Measurements from ENCODE around the gene C1R.

C1R gene

DNA sequence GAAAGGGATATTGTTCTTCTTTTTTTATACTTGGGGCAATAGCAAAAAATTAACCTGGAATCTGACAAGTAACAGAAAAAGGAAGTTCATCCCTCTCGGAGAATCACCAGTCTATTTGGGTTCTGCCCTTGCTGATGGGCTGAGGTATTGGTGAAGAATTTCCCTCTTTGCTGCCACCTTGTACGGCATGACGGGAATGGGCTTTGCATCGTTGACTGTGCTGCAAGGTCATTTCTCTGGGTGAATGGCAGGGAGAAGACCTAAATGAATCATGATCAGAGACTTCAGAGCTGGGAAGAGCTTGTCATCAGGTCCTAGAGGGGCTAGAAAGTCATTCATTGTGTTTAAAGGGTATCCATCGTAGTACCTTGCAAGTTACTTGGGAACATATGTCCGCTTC is 19.7 kb downstream of the C1R start:
- Histone ChIP-seq H3K36me3 (ENCODE audit: insufficient read depth, low read length) (no peaks in the 10 kb centered on the region), H3K79me2 (ENCODE audit: insufficient read depth, low read length) (no peaks in the 10 kb centered on the region), H2AFZ (ENCODE audit: low read length) (no peak overlapping the region), H3K27me3 (ENCODE audit: insufficient read depth, low read length, poor library complexity, severe bottlenecking) (no peaks in the 10 kb centered on the region), H4K20me1 (ENCODE audit: insufficient read depth, low read length, poor library complexity, severe bottlenecking) (no peaks in the 10 kb centered on the region), H3K4me3 (ENCODE audit: low read length, poor library complexity, severe bottlenecking) (no peak overlapping the region), H3K4me2 (ENCODE audit: low read depth, low read length, poor library complexity, severe bottlenecking) (no peak overlapping the region), H3K9me3 (ENCODE audit: insufficient read depth, low read depth, low read length) (no peaks in the 10 kb centered on the region), H3K4me1 (ENCODE audit: insufficient read depth, low read length, poor library complexity, severe bottlenecking) (peaks cover 8% of the 10 kb centered on the region), H3K9me2 (replicated peaks; ENCODE audit: low read depth, low read length) (no peaks in the 10 kb centered on the region), H3K9ac (ENCODE audit: low read depth, low read length, poor library complexity, severe bottlenecking) (no peak overlapping the region), H3F3A (ENCODE audit: low read depth) (no peaks in the 10 kb centered on the region)
- TF ChIP-seq, protein P1, sequence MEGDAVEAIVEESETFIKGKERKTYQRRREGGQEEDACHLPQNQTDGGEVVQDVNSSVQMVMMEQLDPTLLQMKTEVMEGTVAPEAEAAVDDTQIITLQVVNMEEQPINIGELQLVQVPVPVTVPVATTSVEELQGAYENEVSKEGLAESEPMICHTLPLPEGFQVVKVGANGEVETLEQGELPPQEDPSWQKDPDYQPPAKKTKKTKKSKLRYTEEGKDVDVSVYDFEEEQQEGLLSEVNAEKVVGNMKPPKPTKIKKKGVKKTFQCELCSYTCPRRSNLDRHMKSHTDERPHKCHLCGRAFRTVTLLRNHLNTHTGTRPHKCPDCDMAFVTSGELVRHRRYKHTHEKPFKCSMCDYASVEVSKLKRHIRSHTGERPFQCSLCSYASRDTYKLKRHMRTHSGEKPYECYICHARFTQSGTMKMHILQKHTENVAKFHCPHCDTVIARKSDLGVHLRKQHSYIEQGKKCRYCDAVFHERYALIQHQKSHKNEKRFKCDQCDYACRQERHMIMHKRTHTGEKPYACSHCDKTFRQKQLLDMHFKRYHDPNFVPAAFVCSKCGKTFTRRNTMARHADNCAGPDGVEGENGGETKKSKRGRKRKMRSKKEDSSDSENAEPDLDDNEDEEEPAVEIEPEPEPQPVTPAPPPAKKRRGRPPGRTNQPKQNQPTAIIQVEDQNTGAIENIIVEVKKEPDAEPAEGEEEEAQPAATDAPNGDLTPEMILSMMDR (conservative IDR thresholded peaks at IDR 0.05; ENCODE audit: low read length), result no peak
- no peak for TF ChIP-seq EZH2phosphoT487 (IDR thresholded peaks at IDR 0.05; ENCODE audit: borderline replicate concordance)

DNA sequence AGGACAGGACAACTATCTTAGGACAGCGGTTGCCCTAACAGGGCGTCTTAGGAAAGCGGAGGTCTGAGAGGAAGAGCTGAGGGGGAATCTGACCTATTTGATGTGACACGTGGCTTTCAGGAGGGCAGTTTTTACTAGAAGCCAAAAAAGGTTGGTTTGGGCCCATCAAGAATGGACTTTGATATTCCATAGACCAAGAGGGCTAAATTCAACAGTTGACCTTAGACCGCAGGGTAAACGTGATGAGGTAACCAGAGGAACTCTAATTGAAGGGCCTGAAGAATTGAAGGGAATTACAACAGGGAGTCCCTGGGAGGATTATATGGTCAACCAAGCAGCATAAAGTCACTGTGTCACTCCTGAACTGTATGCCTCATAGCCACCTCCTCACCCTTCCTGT is 20.2 kb downstream of the C1R start:
- Histone ChIP-seq H2AFZ (ENCODE audit: low read length) (no peak overlapping the region), H3K36me3 (ENCODE audit: insufficient read depth, low read length) (no peaks in the 10 kb centered on the region), H3K79me2 (ENCODE audit: insufficient read depth, low read length) (no peaks in the 10 kb centered on the region), H4K20me1 (ENCODE audit: insufficient read depth, low read length, poor library complexity, severe bottlenecking) (no peaks in the 10 kb centered on the region), H3F3A (ENCODE audit: low read depth) (no peaks in the 10 kb centered on the region), H3K4me2 (ENCODE audit: low read depth, low read length, poor library complexity, severe bottlenecking) (no peak overlapping the region), H3K9me2 (replicated peaks; ENCODE audit: low read depth, low read length) (no peaks in the 10 kb centered on the region), H3K4me3 (ENCODE audit: low read length, poor library complexity, severe bottlenecking) (no peak overlapping the region), H3K27me3 (ENCODE audit: insufficient read depth, low read length, poor library complexity, severe bottlenecking) (no peaks in the 10 kb centered on the region), H3K9me3 (ENCODE audit: insufficient read depth, low read depth, low read length) (no peaks in the 10 kb centered on the region), H3K9ac (ENCODE audit: low read depth, low read length, poor library complexity, severe bottlenecking) (no peak overlapping the region), H3K4me1 (ENCODE audit: insufficient read depth, low read length, poor library complexity, severe bottlenecking) (peaks cover 8% of the 10 kb centered on the region)
- TF ChIP-seq EZH2phosphoT487 (IDR thresholded peaks at IDR 0.05; ENCODE audit: borderline replicate concordance), result no peak
- TF ChIP-seq, protein P1 (conservative IDR thresholded peaks at IDR 0.05; ENCODE audit: low read length), result no peak

DNA sequence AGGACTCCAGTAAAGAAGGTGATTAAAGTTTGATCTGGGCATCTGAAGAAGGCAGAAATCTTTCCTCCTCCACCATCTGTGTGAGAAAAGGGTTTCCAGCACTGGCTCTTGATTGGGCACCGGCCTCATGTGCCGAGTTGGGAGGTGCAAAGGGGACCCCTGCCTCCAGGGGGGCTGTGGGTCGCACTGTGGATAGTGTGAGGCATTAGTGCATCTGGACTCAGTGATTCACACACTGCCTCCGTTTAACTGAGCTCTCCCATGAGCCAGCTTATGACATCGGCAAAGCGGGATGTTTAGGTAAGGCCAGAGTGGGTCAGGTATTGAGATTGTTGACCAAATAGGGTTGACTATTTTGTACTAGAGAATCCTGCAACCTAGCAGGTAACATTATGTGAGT is 22.9 kb downstream of the C1R start:
- no peaks in the 10 kb centered on the region for H3K9me3 ChIP-seq (ENCODE audit: insufficient read depth, low read depth, low read length)
- no peaks in the 10 kb centered on the region for H3K27me3 ChIP-seq (ENCODE audit: insufficient read depth, low read length, poor library complexity, severe bottlenecking)
- no peak overlapping the region for H3K9ac ChIP-seq (ENCODE audit: low read depth, low read length, poor library complexity, severe bottlenecking)
- no peaks in the 10 kb centered on the region for H3F3A ChIP-seq (ENCODE audit: low read depth)
- H3K4me1 ChIP-seq (ENCODE audit: insufficient read depth, low read length, poor library complexity, severe bottlenecking), result peaks cover 8% of the 10 kb centered on the region
- TF ChIP-seq, protein P1 (conservative IDR thresholded peaks at IDR 0.05; ENCODE audit: low read length), result no peak
- no peak for TF ChIP-seq EZH2phosphoT487 (IDR thresholded peaks at IDR 0.05; ENCODE audit: borderline replicate concordance)
- no peaks in the 10 kb centered on the region for H3K36me3 ChIP-seq (ENCODE audit: insufficient read depth, low read length)
- no peaks in the 10 kb centered on the region for H3K9me2 ChIP-seq (replicated peaks; ENCODE audit: low read depth, low read length)
- no peaks in the 10 kb centered on the region for H4K20me1 ChIP-seq (ENCODE audit: insufficient read depth, low read length, poor library complexity, severe bottlenecking)
- H2AFZ ChIP-seq (ENCODE audit: low read length), result no peak overlapping the region
- H3K79me2 ChIP-seq (ENCODE audit: insufficient read depth, low read length), result no peaks in the 10 kb centered on the region
- H3K4me3 ChIP-seq (ENCODE audit: low read length, poor library complexity, severe bottlenecking), result no peak overlapping the region
- H3K4me2 ChIP-seq (ENCODE audit: low read depth, low read length, poor library complexity, severe bottlenecking), result no peak overlapping the region
